ENCODE results near the gene PLPP3. TPM values are rescaled to one million over a fixed set of nuclear protein-coding genes. Genes with fewer than 3 reads are reported as not detected.

PLPP3 gene
- total and polyA plus RNA-seq, 9 of the 15 experiments (the other 6 are each of a cell fraction or from before 2014, with no cell fraction given), result 0.07 to 0.54 (median 0.20) TPM

GRCh38 chr1:56501888-56502287 lies 77.5 kb downstream of the PLPP3 start:
- Histone ChIP-seq H3K4me1 (replicated peaks in 1 of 2; ENCODE audit: control insufficient read depth in 2 of 2, insufficient read depth in 2 of 2, low read length in 2 of 2) (peaks cover 4 to 38% of the 10 kb centered on the region in 2 experiments; a peak in 4 of 5 replicates), H3K9ac (ENCODE audit: insufficient read depth in 1 of 2, low read depth in 2 of 2, low read length in 2 of 2) (no peak overlapping the region), H3K27ac (ENCODE audit: extremely low read depth, low read depth, low read length) (peak overlapping the region; percentile 13; the same call in 1 of the 3 replicates), H4K20me1 (replicated peaks; ENCODE audit: control insufficient read depth, insufficient read depth, low read length) (no peaks in the 10 kb centered on the region), H3K36me3 (ENCODE audit: control insufficient read depth, insufficient read depth, low read length) (no peaks in the 10 kb centered on the region; the same call in 2 of the 3 replicates), H3K79me2 (ENCODE audit: control insufficient read depth, insufficient read depth, low read length) (no peaks in the 10 kb centered on the region), H2AFZ (ENCODE audit: low read depth, low read length) (peak overlapping the region; percentile 95; the same call in 1 of the 2 replicates), H3K9me3 (replicated peaks; ENCODE audit: control insufficient read depth, insufficient read depth, low read depth, low read length) (no peaks in the 10 kb centered on the region), H3K4me2 (ENCODE audit: insufficient read depth, low read length) (no peak overlapping the region), H3K4me3 (no peak overlapping the region), H3K9me1 (ENCODE audit: control insufficient read depth, insufficient read depth, low read length) (no peaks in the 10 kb centered on the region), H3K27me3 (ENCODE audit: control insufficient read depth in 2 of 2, insufficient read depth in 2 of 2, low read length in 2 of 2) (no peaks in the 10 kb centered on the region)
- in situ Hi-C loops (cut with MboI), result no loop called here
- TF ChIP-seq KAT8 (IDR thresholded peaks at IDR 0.05; ENCODE audit: low read depth), result no peak
- TF ChIP-seq CBFA2T2 (conservative IDR thresholded peaks at IDR 0.05), result no peak
- TF ChIP-seq C11orf30 (IDR thresholded peaks at IDR 0.05; ENCODE audit: low read depth), result peak; percentile 92
- TF ChIP-seq MAFF (IDR thresholded peaks at IDR 0.05; ENCODE audit: low read length), result peak; percentile 99
- TF ChIP-seq ZNF316 (IDR thresholded peaks at IDR 0.05), result peak; percentile 97
- TF ChIP-seq MAFK (IDR thresholded peaks at IDR 0.05; ENCODE audit: low read length), result peak; percentile 98
- TF ChIP-seq PHTF2 (CRISPR knock-in tag; IDR thresholded peaks at IDR 0.05), result no peak
- TF ChIP-seq STAT5A (IDR thresholded peaks at IDR 0.05; ENCODE audit: borderline replicate concordance, low read length), result no peak
- peak; percentile 97 for TF ChIP-seq MAFG (tag; conservative IDR thresholded peaks at IDR 0.05)
- TF ChIP-seq TARDBP (IDR thresholded peaks at IDR 0.05), result no peak
- TF ChIP-seq CEBPZ (IDR thresholded peaks at IDR 0.05; ENCODE audit: borderline replicate concordance, low read depth, low read length), result 0 out of 2 replicates have a peak, but pooled peaks have one; percentile 19
- no peak for TF ChIP-seq POLR2A (conservative IDR thresholded peaks at IDR 0.05)
- TF ChIP-seq ESRRB (CRISPR knock-in tag; IDR thresholded peaks at IDR 0.05; ENCODE audit: borderline replicate concordance), result no peak
- no peak for ATAC-seq
- CTCF ChIA-PET (ENCODE audit: low intra/inter-chr PET ratio), result no interaction called here
- POLR2A ChIA-PET, result interaction anchor here (3.0 kb wide), 1 partner anchor 13 kb away, joined by 12 read pairs; no protein-coding TSS in a partner anchor
- FAIRE-seq, result no peak
- no peak for DNase-seq (ENCODE audit: extremely low read depth in 1 of 4, low spot score in 3 of 4)
- WGBS (ENCODE audit: insufficient coverage, low coverage, missing lambda C conversion rate), result 87% methylated on average over 3 of the region's 3 CpGs
- BruUV-seq (replicated peaks), result no TSS peak
- intact Hi-C loops (cut with micrococcal nuclease), result loop anchor here (2.0 kb wide), 1 partner anchor 15 kb away; no protein-coding TSS in a partner anchor
